ENCODE data around the gene CSRP1. TPM values are rescaled to one million over a fixed set of nuclear protein-coding genes. Genes with fewer than 3 reads are reported as not detected.

CSRP1 gene
- total RNA-seq, 2 experiments from 2014 or later: 46.4 to 89.8 TPM

DNA sequence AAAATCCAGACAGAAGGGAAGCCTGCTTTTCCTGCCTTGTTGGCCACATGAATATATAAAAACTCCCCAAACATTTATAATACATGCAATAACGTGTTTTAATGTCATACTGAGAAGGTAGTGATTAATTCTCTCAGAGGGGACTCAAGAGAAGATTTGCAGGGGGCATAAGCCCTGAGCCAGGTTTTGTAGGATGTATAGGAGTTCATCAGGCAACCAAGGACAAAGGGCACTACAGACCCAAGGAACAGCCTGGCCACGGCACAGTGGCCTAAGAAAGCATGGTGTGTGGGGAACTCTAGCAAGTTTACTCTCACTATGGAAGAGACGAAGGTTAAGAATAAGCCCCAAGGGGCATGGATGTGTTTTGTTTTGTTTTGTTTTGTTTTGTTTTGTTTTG is 70.0 kb downstream of the CSRP1 start:
- ChIA-PET CTCF (ENCODE audit: unreplicated experiment) (no interaction called here), POLR2A (interaction anchor here (1.3 kb wide), 1 partner anchor 14 kb away, joined by 3 read pairs; no protein-coding TSS in a partner anchor)
- intact Hi-C loops (cut with micrococcal nuclease; ENCODE audit: unreplicated experiment): no loop called here
- no TSS peak for BruUV-seq (replicated peaks)
- DNase-seq (ENCODE audit: low spot score): no peak
- no peak overlapping the region for H3K4me3 ChIP-seq (ENCODE audit: low read depth, low read length, poor library complexity, severe bottlenecking)
- no peak overlapping the region for H3K27ac ChIP-seq (ENCODE audit: low read depth, low read length, poor library complexity, severe bottlenecking)
- H3K79me2 ChIP-seq (ENCODE audit: insufficient read depth, low read depth, low read length): no peaks in the 10 kb centered on the region
- H2AFZ ChIP-seq (ENCODE audit: low read length): no peak overlapping the region
- peaks cover 34% of the 10 kb centered on the region for H3K4me1 ChIP-seq (ENCODE audit: insufficient read depth, low read length, poor library complexity, severe bottlenecking)
- H3K4me2 ChIP-seq (ENCODE audit: low read length): no peak overlapping the region
- TF ChIP-seq, protein P1, sequence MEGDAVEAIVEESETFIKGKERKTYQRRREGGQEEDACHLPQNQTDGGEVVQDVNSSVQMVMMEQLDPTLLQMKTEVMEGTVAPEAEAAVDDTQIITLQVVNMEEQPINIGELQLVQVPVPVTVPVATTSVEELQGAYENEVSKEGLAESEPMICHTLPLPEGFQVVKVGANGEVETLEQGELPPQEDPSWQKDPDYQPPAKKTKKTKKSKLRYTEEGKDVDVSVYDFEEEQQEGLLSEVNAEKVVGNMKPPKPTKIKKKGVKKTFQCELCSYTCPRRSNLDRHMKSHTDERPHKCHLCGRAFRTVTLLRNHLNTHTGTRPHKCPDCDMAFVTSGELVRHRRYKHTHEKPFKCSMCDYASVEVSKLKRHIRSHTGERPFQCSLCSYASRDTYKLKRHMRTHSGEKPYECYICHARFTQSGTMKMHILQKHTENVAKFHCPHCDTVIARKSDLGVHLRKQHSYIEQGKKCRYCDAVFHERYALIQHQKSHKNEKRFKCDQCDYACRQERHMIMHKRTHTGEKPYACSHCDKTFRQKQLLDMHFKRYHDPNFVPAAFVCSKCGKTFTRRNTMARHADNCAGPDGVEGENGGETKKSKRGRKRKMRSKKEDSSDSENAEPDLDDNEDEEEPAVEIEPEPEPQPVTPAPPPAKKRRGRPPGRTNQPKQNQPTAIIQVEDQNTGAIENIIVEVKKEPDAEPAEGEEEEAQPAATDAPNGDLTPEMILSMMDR (conservative IDR thresholded peaks at IDR 0.05; ENCODE audit: low read length): no peak
- TF ChIP-seq EZH2phosphoT487 (IDR thresholded peaks at IDR 0.05; ENCODE audit: borderline replicate concordance, low read depth, low read length): no peak
- H3K9me3 ChIP-seq (ENCODE audit: low read length): peaks cover 12% of the 10 kb centered on the region
- no peaks in the 10 kb centered on the region; the same call in 1 of the 2 replicates for H3K36me3 ChIP-seq (ENCODE audit: insufficient read depth, low read length)
- H4K20me1 ChIP-seq (ENCODE audit: insufficient read depth, low read length): no peaks in the 10 kb centered on the region
- no peaks in the 10 kb centered on the region for H3K9me2 ChIP-seq (ENCODE audit: insufficient read depth, low read length)

GRCh38 chr1:201436393-201436792 is 70.5 kb downstream of the CSRP1 start:
- H3K9me2 ChIP-seq (ENCODE audit: insufficient read depth, low read length): no peaks in the 10 kb centered on the region
- peaks cover 8% of the 10 kb centered on the region for H3K9me3 ChIP-seq (ENCODE audit: low read length)
- no peaks in the 10 kb centered on the region; the same call in 1 of the 2 replicates for H3K36me3 ChIP-seq (ENCODE audit: insufficient read depth, low read length)
- BruUV-seq (replicated peaks): no TSS peak
- no peak overlapping the region for H3K27ac ChIP-seq (ENCODE audit: low read depth, low read length, poor library complexity, severe bottlenecking)
- no peak for DNase-seq (ENCODE audit: low spot score)
- no peaks in the 10 kb centered on the region for H3K79me2 ChIP-seq (ENCODE audit: insufficient read depth, low read depth, low read length)
- ChIA-PET CTCF (ENCODE audit: unreplicated experiment) (interaction anchor here (1.1 to 1.2 kb wide), 2 partner anchors 11 to 46 kb away, joined by 3 to 7 read pairs; no protein-coding TSS in a partner anchor), POLR2A (interaction anchor here (0.7 to 1.3 kb wide), 2 partner anchors 13 to 30 kb away, joined by 3 read pairs; no protein-coding TSS in a partner anchor)
- peaks cover 34% of the 10 kb centered on the region for H3K4me1 ChIP-seq (ENCODE audit: insufficient read depth, low read length, poor library complexity, severe bottlenecking)
- intact Hi-C loops (cut with micrococcal nuclease; ENCODE audit: unreplicated experiment): no loop called here
- H3K4me3 ChIP-seq (ENCODE audit: low read depth, low read length, poor library complexity, severe bottlenecking): no peak overlapping the region
- H4K20me1 ChIP-seq (ENCODE audit: insufficient read depth, low read length): no peaks in the 10 kb centered on the region
- TF ChIP-seq, protein P1 (conservative IDR thresholded peaks at IDR 0.05; ENCODE audit: low read length): no peak
- TF ChIP-seq EZH2phosphoT487 (IDR thresholded peaks at IDR 0.05; ENCODE audit: borderline replicate concordance, low read depth, low read length): no peak
- H3K4me2 ChIP-seq (ENCODE audit: low read length): peak overlapping the region; percentile 43; the same call in 1 of the 2 replicates
- peak overlapping the region; percentile 61; the same call in 1 of the 2 replicates for H2AFZ ChIP-seq (ENCODE audit: low read length)

DNA sequence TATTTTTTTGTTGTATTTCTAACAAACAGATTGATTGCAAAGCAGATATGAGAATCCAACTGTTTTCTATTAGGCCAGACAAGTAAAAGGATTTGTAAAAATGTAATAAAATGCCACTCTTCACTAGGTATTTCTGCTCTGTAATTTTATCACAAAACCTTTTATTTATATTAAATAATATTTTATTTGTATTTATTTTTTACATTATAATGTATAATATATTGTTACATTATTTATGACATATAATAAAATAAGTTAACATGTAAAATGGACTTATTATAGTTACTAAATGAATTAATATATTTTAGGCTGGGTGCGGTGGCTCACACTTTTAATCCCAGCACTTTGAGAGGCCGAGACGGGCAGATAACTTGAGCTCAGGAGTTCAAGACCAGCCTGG is 72.7 kb downstream of the CSRP1 start:
- DNase-seq (ENCODE audit: low spot score): no peak
- Histone ChIP-seq H3K4me3 (ENCODE audit: low read depth, low read length, poor library complexity, severe bottlenecking) (no peak overlapping the region), H3K9me2 (ENCODE audit: insufficient read depth, low read length) (no peaks in the 10 kb centered on the region), H3K36me3 (ENCODE audit: insufficient read depth, low read length) (no peaks in the 10 kb centered on the region), H3K9me3 (ENCODE audit: low read length) (no peaks in the 10 kb centered on the region), H4K20me1 (ENCODE audit: insufficient read depth, low read length) (no peaks in the 10 kb centered on the region), H3K27ac (ENCODE audit: low read depth, low read length, poor library complexity, severe bottlenecking) (no peak overlapping the region), H2AFZ (ENCODE audit: low read length) (no peak overlapping the region), H3K4me2 (ENCODE audit: low read length) (no peak overlapping the region), H3K79me2 (ENCODE audit: insufficient read depth, low read depth, low read length) (no peaks in the 10 kb centered on the region), H3K4me1 (ENCODE audit: insufficient read depth, low read length, poor library complexity, severe bottlenecking) (peaks cover 18% of the 10 kb centered on the region)
- POLR2A ChIA-PET: no interaction called here
- no peak for TF ChIP-seq EZH2phosphoT487 (IDR thresholded peaks at IDR 0.05; ENCODE audit: borderline replicate concordance, low read depth, low read length)
- TF ChIP-seq, protein P1 (conservative IDR thresholded peaks at IDR 0.05; ENCODE audit: low read length): no peak
- CTCF ChIA-PET (ENCODE audit: unreplicated experiment): no interaction called here
- intact Hi-C loops (cut with micrococcal nuclease; ENCODE audit: unreplicated experiment): no loop called here
- BruUV-seq (replicated peaks): no TSS peak
